ENCODE measurements around the gene CTTNBP2. TPM values are rescaled to one million over a fixed set of nuclear protein-coding genes. Genes with fewer than 3 reads are reported as not detected.

CTTNBP2 gene
- total and polyA plus RNA-seq, 10 of the 15 experiments (the other 5 are each of a cell fraction or from before 2014, with no cell fraction given), result 0.04 to 0.43 TPM; not detected in 8

- TF ChIP-seq E4F1 (IDR thresholded peaks at IDR 0.05; ENCODE audit: borderline replicate concordance, partially characterized antibody), result no peak
- no peak for TF ChIP-seq NFYA (IDR thresholded peaks at IDR 0.05; ENCODE audit: borderline replicate concordance, low read depth, low read length)
- TF ChIP-seq HDAC2 (IDR thresholded peaks at IDR 0.05), result no peak
- TF ChIP-seq TCF3 (IDR thresholded peaks at IDR 0.05; ENCODE audit: borderline replicate concordance, insufficient read depth, low read depth, low read length), result no peak
- no peak for TF ChIP-seq RELB (IDR thresholded peaks at IDR 0.05; ENCODE audit: low read depth)
- no peak for TF ChIP-seq REST (IDR thresholded peaks at IDR 0.05; ENCODE audit: low read depth, low read length)
- TF ChIP-seq SMC3 (IDR thresholded peaks at IDR 0.05; ENCODE audit: borderline replicate concordance, low read length), result peak; percentile 81; the same call in 1 of the 2 replicates
- no peak for TF ChIP-seq TARDBP (IDR thresholded peaks at IDR 0.05; ENCODE audit: borderline replicate concordance)
- no peak for TF ChIP-seq ETV6 (conservative IDR thresholded peaks at IDR 0.05 in 1 of 2, IDR thresholded peaks at IDR 0.05 in 1 of 2; ENCODE audit: borderline replicate concordance in 1 of 2, low read depth in 1 of 2)
- TF ChIP-seq BCL11A (IDR thresholded peaks at IDR 0.05; ENCODE audit: low read depth, low read length), result no peak
- TF ChIP-seq NFYB (IDR thresholded peaks at IDR 0.05; ENCODE audit: insufficient read depth, low read depth, low read length), result no peak
- TF ChIP-seq GATAD2B (conservative IDR thresholded peaks at IDR 0.05; ENCODE audit: low read depth), result no peak
- no peak for TF ChIP-seq SIN3A (IDR thresholded peaks at IDR 0.05; ENCODE audit: low read depth, low read length)
- TF ChIP-seq E2F4 (IDR thresholded peaks at IDR 0.05; ENCODE audit: low read depth, low read length), result no peak
- no peak for TF ChIP-seq ZNF217 (IDR thresholded peaks at IDR 0.05)
- TF ChIP-seq HDAC6 (IDR thresholded peaks at IDR 0.05; ENCODE audit: unreplicated experiment), result no peak
- TF ChIP-seq HCFC1 (IDR thresholded peaks at IDR 0.05; ENCODE audit: low read length), result no peak
Measured at GRCh38 chr7:117750612-117751563, 122.4 kb downstream of the CTTNBP2 start (continued).
